ENCODE data around the gene IL36RN. TPM values are rescaled to one million over a fixed set of nuclear protein-coding genes. Genes with fewer than 3 reads are reported as not detected.

IL36RN gene
- total and polyA plus RNA-seq, 9 donors = not detected

DNA sequence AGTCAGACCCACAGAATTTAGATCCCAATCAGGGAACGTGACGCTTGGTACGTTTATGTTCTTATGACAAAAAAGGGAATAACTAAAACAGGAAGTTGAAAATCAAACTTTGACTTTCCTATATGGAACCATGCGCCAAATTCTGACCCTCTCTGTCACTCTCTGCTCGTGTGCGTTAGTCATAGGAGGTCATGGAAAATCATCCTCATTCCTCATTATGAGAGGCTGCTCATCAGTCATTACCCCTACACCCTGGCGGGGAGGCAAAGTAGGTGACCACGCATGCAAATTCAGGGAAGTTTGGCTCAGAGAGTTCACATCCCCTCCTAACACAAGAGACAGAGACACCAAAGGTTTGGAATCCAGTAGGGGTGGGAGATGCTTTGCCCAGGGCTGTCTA, 24.3 kb downstream of the IL36RN start:
- Histone ChIP-seq H3K9me3 (no peaks in the 10 kb centered on the region), H3K36me3 (no peaks in the 10 kb centered on the region), H3K4me1 (ENCODE audit: insufficient read depth) (no peaks in the 10 kb centered on the region), H3K27me3 (no peaks in the 10 kb centered on the region), H3K27ac (no peak overlapping the region), H3K4me3 (no peak overlapping the region)
- TF ChIP-seq, protein P1, sequence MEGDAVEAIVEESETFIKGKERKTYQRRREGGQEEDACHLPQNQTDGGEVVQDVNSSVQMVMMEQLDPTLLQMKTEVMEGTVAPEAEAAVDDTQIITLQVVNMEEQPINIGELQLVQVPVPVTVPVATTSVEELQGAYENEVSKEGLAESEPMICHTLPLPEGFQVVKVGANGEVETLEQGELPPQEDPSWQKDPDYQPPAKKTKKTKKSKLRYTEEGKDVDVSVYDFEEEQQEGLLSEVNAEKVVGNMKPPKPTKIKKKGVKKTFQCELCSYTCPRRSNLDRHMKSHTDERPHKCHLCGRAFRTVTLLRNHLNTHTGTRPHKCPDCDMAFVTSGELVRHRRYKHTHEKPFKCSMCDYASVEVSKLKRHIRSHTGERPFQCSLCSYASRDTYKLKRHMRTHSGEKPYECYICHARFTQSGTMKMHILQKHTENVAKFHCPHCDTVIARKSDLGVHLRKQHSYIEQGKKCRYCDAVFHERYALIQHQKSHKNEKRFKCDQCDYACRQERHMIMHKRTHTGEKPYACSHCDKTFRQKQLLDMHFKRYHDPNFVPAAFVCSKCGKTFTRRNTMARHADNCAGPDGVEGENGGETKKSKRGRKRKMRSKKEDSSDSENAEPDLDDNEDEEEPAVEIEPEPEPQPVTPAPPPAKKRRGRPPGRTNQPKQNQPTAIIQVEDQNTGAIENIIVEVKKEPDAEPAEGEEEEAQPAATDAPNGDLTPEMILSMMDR (IDR thresholded peaks at IDR 0.05) = no peak
- no peak for TF ChIP-seq POLR2A (IDR thresholded peaks at IDR 0.05)
- TF ChIP-seq EP300 (IDR thresholded peaks at IDR 0.05) = no peak
- WGBS, 3 donors = 70 to 85% (median 73%) methylated on average over 8 of the region's 8 CpGs
- intact Hi-C loops (cut with DNase I) = no loop called here
- DNase-seq = no peak

DNA sequence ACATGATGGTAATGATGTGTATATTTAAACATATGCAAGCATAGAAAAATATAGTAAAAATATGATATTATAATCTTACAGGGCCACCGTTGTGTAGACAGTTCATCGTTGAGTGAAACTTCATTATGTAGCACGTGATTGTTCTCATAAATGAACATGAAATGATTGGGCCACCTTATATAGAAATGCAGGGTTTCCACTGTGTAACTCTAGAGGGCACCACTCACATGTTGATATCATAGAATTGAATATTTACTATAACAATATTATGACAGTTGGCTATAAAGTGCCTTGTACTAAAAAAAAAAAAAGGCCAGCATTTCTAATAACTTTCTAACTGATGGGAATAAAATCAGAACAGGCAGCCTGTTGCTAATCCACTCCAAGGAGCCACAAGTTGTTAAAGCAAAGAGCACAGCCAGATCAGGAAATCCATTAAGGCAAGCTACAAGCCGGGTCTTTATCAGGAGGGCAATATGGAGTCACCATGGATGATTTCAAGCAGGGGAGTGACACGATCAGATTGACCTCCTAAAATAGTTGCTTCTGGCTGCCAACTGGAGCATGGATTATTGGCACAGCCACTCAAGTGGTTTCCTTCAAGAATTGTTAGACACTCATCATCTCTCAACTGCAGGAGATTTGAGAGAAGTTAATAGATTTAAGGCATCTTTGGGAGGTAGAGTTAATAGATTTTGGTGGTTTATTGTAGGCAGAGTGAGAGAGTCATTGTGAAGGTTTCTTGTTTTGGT, 25.4 kb downstream of the IL36RN start:
- Histone ChIP-seq H3K4me1 (ENCODE audit: insufficient read depth) (no peaks in the 10 kb centered on the region), H3K9me3 (no peaks in the 10 kb centered on the region), H3K27me3 (no peaks in the 10 kb centered on the region), H3K4me3 (no peak overlapping the region), H3K36me3 (no peaks in the 10 kb centered on the region), H3K27ac (no peak overlapping the region)
- 54 to 72% (median 60%) methylated on average over 5 of the region's 5 CpGs for WGBS, 3 donors
- no peak for DNase-seq
- TF ChIP-seq, protein P1 (IDR thresholded peaks at IDR 0.05) = no peak
- no peak for TF ChIP-seq EP300 (IDR thresholded peaks at IDR 0.05)
- TF ChIP-seq POLR2A (IDR thresholded peaks at IDR 0.05) = no peak
- intact Hi-C loops (cut with DNase I) = no loop called here

DNA sequence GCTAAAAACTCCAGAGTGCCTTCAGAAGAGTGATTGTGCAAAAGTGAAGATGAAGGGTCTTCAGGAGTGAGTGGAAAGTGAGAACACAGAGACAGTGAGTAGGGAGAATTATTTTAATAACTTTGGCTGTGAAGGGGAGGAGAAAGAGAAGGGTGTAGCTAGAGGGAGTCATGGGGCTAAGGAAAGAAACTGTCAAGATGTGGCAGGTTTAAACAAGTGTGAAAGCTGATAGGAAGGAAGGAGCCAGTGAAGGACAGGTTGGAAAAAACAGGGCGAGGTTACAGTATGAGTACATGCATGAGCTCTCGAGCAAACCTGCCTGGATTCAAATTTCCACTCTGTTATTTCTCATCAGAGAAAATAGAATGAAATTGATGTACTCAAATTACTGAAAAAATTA, 26.5 kb downstream of the IL36RN start:
- H3K27me3 ChIP-seq = no peaks in the 10 kb centered on the region
- 59 to 63% (median 62%) methylated on average over 2 of the region's 2 CpGs for WGBS, 3 donors
- no peak for DNase-seq
- no peak overlapping the region for H3K4me3 ChIP-seq
- no peaks in the 10 kb centered on the region for H3K36me3 ChIP-seq
- intact Hi-C loops (cut with DNase I) = no loop called here
- TF ChIP-seq EP300 (IDR thresholded peaks at IDR 0.05) = no peak
- TF ChIP-seq, protein P1 (IDR thresholded peaks at IDR 0.05) = no peak
- no peak for TF ChIP-seq POLR2A (IDR thresholded peaks at IDR 0.05)
- H3K9me3 ChIP-seq = no peaks in the 10 kb centered on the region
- no peak overlapping the region for H3K27ac ChIP-seq
- H3K4me1 ChIP-seq (ENCODE audit: insufficient read depth) = no peaks in the 10 kb centered on the region

DNA sequence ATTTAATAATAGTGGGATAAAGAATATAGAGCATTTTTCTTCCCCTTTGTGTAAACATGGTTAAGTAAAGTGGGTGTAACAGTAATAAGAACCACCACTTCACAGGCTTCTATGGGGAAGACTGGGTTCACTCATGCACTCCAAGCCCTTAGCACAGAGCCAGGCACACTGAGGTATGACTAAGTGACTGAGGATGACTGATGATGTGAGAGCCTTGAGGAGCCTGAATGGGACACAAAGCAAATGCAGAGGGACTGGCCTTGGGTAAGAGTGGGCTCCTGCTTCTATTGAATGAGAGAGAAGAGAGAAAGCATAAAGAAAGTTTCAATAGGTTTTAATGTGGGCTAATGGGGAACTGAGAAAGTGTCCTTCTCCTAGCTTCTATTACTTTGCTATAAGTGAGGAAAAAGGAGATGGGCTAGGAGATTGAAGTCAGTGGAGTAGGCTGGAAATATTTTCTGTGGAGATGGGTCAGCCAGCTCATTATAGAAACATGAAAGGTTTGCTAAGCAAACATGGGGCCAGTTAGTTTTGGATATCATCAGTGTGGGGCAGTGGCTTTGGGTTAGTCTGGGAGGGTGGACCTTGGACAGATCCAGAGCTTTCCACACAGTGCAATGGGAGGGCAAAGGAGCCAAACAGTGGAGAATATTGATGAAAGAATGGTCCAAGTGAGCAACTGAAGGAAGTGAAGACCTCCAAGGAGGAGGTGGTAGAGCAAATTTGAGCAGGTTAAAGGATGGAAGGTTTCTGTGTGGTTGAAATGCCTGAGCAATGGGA, 29.4 kb downstream of the IL36RN start:
- no peak for DNase-seq
- Histone ChIP-seq H3K27ac (no peak overlapping the region), H3K4me3 (no peak overlapping the region), H3K4me1 (ENCODE audit: insufficient read depth) (no peaks in the 10 kb centered on the region), H3K9me3 (no peaks in the 10 kb centered on the region), H3K36me3 (no peaks in the 10 kb centered on the region), H3K27me3 (no peaks in the 10 kb centered on the region)
- intact Hi-C loops (cut with DNase I) = no loop called here
- TF ChIP-seq, protein P1 (IDR thresholded peaks at IDR 0.05) = no peak
- TF ChIP-seq POLR2A (IDR thresholded peaks at IDR 0.05) = no peak
- TF ChIP-seq EP300 (IDR thresholded peaks at IDR 0.05) = no peak

All from ovary (tissue), 9 donors.